GM23338 (cell line): ENCODE measurements around the gene SLCO4A1. TPM values are rescaled to one million over a fixed set of nuclear protein-coding genes. Genes with fewer than 3 reads are reported as not detected.

Experiments used
- ATAC-seq: fragments of 200-7000 bp; cut with Tn5 transposase; 3 replicates; pipeline ENCODE4 v1.9.1; 2020
- DNase-seq: peaks from one replicate; pipeline ENCODE4 v3.0.0-alpha.2; 2015; ENCODE audit warnings: low spot score
- H2AFZ ChIP-seq: fragments of 200-600 bp; sonication (generic); 2 replicates; pipeline ENCODE4 v1.8.0; 2016; ENCODE audit warnings: antibody characterized with exemption, mild to moderate bottlenecking, moderate library complexity
- H3F3A ChIP-seq: fragments of 200-600 bp; sonication (generic); replicated peaks from 2 replicates; pipeline ENCODE4 v1.8.0; 2017; ENCODE audit warnings: antibody characterized with exemption, mixed run types, low read depth
- H3K27ac ChIP-seq: fragments of 200-600 bp; sonication (generic); 2 replicates; pipeline ENCODE4 v1.6.1; 2016; ENCODE audit warnings: low read depth
- H3K27me3 ChIP-seq: fragments of 200-600 bp; sonication (generic); 2 replicates; pipeline ENCODE4 v1.8.0; 2016; ENCODE audit warnings: mild to moderate bottlenecking, mixed run types, moderate library complexity; ENCODE audit not compliant: insufficient read depth
- H3K36me3 ChIP-seq: fragments of 200-600 bp; sonication (generic); 2 replicates; pipeline ENCODE4 v1.8.0; 2016; ENCODE audit warnings: mild to moderate bottlenecking; ENCODE audit not compliant: insufficient read depth
- H3K4me1 ChIP-seq: fragments of 200-600 bp; sonication (generic); 2 replicates; pipeline ENCODE4 v1.8.0; 2016; ENCODE audit warnings: mild to moderate bottlenecking, moderate library complexity; ENCODE audit not compliant: insufficient read depth
- H3K4me2 ChIP-seq: fragments of 200-600 bp; sonication (generic); 2 replicates; pipeline ENCODE4 v1.7.1; 2017; ENCODE audit warnings: mixed run types
- H3K4me3 ChIP-seq: fragments of 200-600 bp; sonication (generic); 2 replicates; pipeline ENCODE4 v1.6.1; 2016; ENCODE audit warnings: mixed run types
- H3K79me2 ChIP-seq: fragments of 200-600 bp; sonication (generic); replicated peaks from 2 replicates; pipeline ENCODE4 v1.8.0; 2017; ENCODE audit warnings: mild to moderate bottlenecking; ENCODE audit not compliant: insufficient read depth
- H3K9me2 ChIP-seq: fragments of 200-600 bp; sonication (generic); 2 replicates; pipeline ENCODE4 v1.8.0; 2017; ENCODE audit not compliant: insufficient read depth
- H4K20me1 ChIP-seq: fragments of 200-600 bp; sonication (generic); replicated peaks from 2 replicates; pipeline ENCODE4 v1.8.0; 2017; ENCODE audit warnings: mild to moderate bottlenecking; ENCODE audit not compliant: insufficient read depth
- H3K27ac Mint-ChIP-seq: 2 replicates; pipeline ENCODE4 v1.8.0; 2020; ENCODE audit warnings: inconsistent platforms, mild to moderate bottlenecking, moderate library complexity, mixed read lengths
- H3K27me3 Mint-ChIP-seq: 3 replicates; pipeline ENCODE4 v1.8.0; 2022; ENCODE audit warnings: low read depth, mild to moderate bottlenecking, moderate library complexity, mixed read lengths, inconsistent platforms; ENCODE audit not compliant: insufficient read depth, poor library complexity
- H3K36me3 Mint-ChIP-seq: 3 replicates; pipeline ENCODE4 v1.8.0; 2021; ENCODE audit warnings: low read depth, mild to moderate bottlenecking, inconsistent platforms, moderate library complexity, mixed read lengths
- H3K4me1 Mint-ChIP-seq: 3 replicates; pipeline ENCODE4 v1.8.0; 2020; ENCODE audit warnings: mild to moderate bottlenecking, inconsistent platforms, mixed read lengths
- H3K4me3 Mint-ChIP-seq: 3 replicates; pipeline ENCODE4 v1.8.0; 2021; ENCODE audit warnings: moderate library complexity, mild to moderate bottlenecking, inconsistent platforms, mixed read lengths
- H3K9me3 Mint-ChIP-seq: 3 replicates; pipeline ENCODE4 v1.8.0; 2020; ENCODE audit warnings: moderate library complexity, mild to moderate bottlenecking, inconsistent platforms, mixed read lengths
- CREB1 ChIP-seq: fragments of 250-450 bp; sonication (Bioruptor Pico); IDR thresholded peaks from 2 replicates; pipeline ENCODE4 v1.5.0; 2020; ENCODE audit warnings: low read depth, mild to moderate bottlenecking, moderate library complexity
- CTCF ChIP-seq, 2 experiments: fragments of 200-600 bp in 1 of 2; sonication (generic) in 1 of 2; conservative IDR thresholded peaks; 2 replicates each; pipeline versions ENCODE4 v1.5.1 to v1.6.1; 2016 to 2017; ENCODE audit warnings: antibody characterized with exemption in 2 of 2, low read depth in 2 of 2, mild to moderate bottlenecking in 2 of 2, moderate library complexity in 1 of 2
- ETS1 ChIP-seq: IDR thresholded peaks from 2 replicates; pipeline ENCODE4 v1.6.1; 2016; ENCODE audit warnings: antibody characterized with exemption
- EZH2 ChIP-seq: fragments of 200-600 bp; sonication (generic); IDR thresholded peaks from one replicate; pipeline ENCODE4 v1.8.0; 2017; ENCODE audit warnings: antibody characterized with exemption, mild to moderate bottlenecking, low read depth; ENCODE audit not compliant: unreplicated experiment
- EZH2phosphoT487 ChIP-seq: fragments of 200-600 bp; sonication (generic); IDR thresholded peaks from one replicate; pipeline ENCODE4 v1.8.1; 2018; ENCODE audit warnings: antibody characterized with exemption; ENCODE audit not compliant: unreplicated experiment
- JUNB ChIP-seq: IDR thresholded peaks from one replicate; pipeline ENCODE4 v1.6.1; 2016; ENCODE audit warnings: antibody characterized with exemption; ENCODE audit not compliant: unreplicated experiment
- NANOG ChIP-seq: IDR thresholded peaks from 2 replicates; pipeline ENCODE4 v1.6.1; 2016; ENCODE audit warnings: antibody characterized with exemption, borderline replicate concordance
- POLR2AphosphoS5 ChIP-seq: IDR thresholded peaks from 2 replicates; pipeline ENCODE4 v1.6.1; 2016; ENCODE audit warnings: antibody characterized with exemption, low read depth
- STAT1 ChIP-seq: IDR thresholded peaks from one replicate; pipeline ENCODE4 v1.6.1; 2016; ENCODE audit warnings: antibody characterized with exemption; ENCODE audit not compliant: unreplicated experiment
- ZNF114 ChIP-seq: fragments of 250-450 bp; sonication (Bioruptor Pico); IDR thresholded peaks from 2 replicates; pipeline ENCODE4 v1.5.0; 2020; ENCODE audit warnings: mild to moderate bottlenecking, moderate library complexity
- ZNF331 ChIP-seq: fragments of 250-450 bp; sonication (Bioruptor Pico); IDR thresholded peaks from 2 replicates; pipeline ENCODE4 v1.5.0; 2020; ENCODE audit warnings: low read depth, mild to moderate bottlenecking, moderate library complexity
- polyA plus RNA-seq: library from polyadenylated mRNA; unstranded; fragments of >200 nt; fragmentation: Nextera tagmentation; extraction: Ambion mirVana; gene quantifications from 2 replicates; pipeline ENCODE4 v1.2.1, GENCODE V29; 2016
- total RNA-seq: library from RNA; depleted of rRNA; stranded (reverse); fragments of >200 nt; shearing (Covaris generic); gene quantifications from 2 replicates; pipeline ENCODE4 v1.2.3, GENCODE V29; 2014
- TF ChIP-seq, protein P1 (sequence below): fragments of 250-450 bp; sonication (Bioruptor Pico); IDR thresholded peaks from 2 replicates; pipeline ENCODE4 v1.5.0; 2020; ENCODE audit warnings: mild to moderate bottlenecking, moderate library complexity
- TF ChIP-seq, protein P2 (sequence below): IDR thresholded peaks from one replicate; pipeline ENCODE4 v1.6.1; 2018; ENCODE audit warnings: antibody characterized with exemption; ENCODE audit not compliant: unreplicated experiment

The SLCO4A1 gene
- total and polyA plus RNA-seq, 2 experiments from 2014 or later = 28.5 to 41.6 TPM

DNA sequence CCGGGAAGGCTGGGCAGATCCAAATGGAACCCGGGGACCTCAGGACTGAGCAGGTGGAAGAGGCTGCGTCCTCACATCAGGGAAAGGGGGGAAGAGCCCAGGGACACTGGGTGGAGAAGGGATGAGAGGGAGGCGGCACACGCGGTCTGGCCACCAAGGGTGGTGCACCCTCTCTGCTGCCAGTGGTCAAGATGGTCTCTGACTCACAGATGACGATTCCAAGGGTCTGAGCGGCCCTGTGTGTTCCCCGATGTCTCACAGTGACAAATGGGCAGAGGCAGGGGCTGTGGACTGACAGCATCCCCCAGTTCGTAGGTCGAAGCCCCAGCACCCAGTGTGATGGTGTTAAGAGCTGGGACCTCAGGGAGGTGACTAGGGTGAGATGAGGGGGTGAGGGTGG, 32.1 kb downstream of the SLCO4A1 start:
- TF ChIP-seq EZH2phosphoT487 = no peak
- no peak for TF ChIP-seq STAT1
- no peak for TF ChIP-seq ZNF114 (CRISPR knock-in tag)
- TF ChIP-seq ZNF331 = no peak
- TF ChIP-seq POLR2AphosphoS5 = no peak
- no peak for TF ChIP-seq NANOG
- no peak for TF ChIP-seq CREB1 (CRISPR knock-in tag)
- TF ChIP-seq, protein P1, sequence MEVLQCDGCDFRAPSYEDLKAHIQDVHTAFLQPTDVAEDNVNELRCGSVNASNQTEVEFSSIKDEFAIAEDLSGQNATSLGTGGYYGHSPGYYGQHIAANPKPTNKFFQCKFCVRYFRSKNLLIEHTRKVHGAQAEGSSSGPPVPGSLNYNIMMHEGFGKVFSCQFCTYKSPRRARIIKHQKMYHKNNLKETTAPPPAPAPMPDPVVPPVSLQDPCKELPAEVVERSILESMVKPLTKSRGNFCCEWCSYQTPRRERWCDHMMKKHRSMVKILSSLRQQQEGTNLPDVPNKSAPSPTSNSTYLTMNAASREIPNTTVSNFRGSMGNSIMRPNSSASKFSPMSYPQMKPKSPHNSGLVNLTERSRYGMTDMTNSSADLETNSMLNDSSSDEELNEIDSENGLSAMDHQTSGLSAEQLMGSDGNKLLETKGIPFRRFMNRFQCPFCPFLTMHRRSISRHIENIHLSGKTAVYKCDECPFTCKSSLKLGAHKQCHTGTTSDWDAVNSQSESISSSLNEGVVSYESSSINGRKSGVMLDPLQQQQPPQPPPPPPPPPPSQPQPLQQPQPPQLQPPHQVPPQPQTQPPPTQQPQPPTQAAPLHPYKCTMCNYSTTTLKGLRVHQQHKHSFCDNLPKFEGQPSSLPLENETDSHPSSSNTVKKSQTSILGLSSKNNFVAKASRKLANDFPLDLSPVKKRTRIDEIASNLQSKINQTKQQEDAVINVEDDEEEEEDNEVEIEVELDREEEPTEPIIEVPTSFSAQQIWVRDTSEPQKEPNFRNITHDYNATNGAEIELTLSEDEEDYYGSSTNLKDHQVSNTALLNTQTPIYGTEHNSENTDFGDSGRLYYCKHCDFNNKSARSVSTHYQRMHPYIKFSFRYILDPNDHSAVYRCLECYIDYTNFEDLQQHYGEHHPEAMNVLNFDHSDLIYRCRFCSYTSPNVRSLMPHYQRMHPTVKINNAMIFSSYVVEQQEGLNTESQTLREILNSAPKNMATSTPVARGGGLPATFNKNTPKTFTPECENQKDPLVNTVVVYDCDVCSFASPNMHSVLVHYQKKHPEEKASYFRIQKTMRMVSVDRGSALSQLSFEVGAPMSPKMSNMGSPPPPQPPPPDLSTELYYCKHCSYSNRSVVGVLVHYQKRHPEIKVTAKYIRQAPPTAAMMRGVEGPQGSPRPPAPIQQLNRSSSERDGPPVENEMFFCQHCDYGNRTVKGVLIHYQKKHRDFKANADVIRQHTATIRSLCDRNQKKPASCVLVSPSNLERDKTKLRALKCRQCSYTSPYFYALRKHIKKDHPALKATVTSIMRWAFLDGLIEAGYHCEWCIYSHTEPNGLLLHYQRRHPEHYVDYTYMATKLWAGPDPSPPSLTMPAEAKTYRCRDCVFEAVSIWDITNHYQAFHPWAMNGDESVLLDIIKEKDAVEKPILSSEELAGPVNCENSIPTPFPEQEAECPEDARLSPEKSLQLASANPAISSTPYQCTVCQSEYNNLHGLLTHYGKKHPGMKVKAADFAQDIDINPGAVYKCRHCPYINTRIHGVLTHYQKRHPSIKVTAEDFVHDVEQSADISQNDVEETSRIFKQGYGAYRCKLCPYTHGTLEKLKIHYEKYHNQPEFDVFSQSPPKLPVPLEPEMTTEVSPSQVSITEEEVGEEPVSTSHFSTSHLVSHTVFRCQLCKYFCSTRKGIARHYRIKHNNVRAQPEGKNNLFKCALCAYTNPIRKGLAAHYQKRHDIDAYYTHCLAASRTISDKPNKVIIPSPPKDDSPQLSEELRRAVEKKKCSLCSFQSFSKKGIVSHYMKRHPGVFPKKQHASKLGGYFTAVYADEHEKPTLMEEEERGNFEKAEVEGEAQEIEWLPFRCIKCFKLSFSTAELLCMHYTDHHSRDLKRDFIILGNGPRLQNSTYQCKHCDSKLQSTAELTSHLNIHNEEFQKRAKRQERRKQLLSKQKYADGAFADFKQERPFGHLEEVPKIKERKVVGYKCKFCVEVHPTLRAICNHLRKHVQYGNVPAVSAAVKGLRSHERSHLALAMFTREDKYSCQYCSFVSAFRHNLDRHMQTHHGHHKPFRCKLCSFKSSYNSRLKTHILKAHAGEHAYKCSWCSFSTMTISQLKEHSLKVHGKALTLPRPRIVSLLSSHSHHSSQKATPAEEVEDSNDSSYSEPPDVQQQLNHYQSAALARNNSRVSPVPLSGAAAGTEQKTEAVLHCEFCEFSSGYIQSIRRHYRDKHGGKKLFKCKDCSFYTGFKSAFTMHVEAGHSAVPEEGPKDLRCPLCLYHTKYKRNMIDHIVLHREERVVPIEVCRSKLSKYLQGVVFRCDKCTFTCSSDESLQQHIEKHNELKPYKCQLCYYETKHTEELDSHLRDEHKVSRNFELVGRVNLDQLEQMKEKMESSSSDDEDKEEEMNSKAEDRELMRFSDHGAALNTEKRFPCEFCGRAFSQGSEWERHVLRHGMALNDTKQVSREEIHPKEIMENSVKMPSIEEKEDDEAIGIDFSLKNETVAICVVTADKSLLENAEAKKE (CRISPR knock-in tag) = no peak
- no peak for TF ChIP-seq ETS1
- TF ChIP-seq EZH2 = no peak
- TF ChIP-seq CTCF (conservative IDR thresholded peaks at IDR 0.05; ENCODE audit: low read depth in 2 of 2) = no peak
- no peak for TF ChIP-seq JUNB
- TF ChIP-seq, protein P2, sequence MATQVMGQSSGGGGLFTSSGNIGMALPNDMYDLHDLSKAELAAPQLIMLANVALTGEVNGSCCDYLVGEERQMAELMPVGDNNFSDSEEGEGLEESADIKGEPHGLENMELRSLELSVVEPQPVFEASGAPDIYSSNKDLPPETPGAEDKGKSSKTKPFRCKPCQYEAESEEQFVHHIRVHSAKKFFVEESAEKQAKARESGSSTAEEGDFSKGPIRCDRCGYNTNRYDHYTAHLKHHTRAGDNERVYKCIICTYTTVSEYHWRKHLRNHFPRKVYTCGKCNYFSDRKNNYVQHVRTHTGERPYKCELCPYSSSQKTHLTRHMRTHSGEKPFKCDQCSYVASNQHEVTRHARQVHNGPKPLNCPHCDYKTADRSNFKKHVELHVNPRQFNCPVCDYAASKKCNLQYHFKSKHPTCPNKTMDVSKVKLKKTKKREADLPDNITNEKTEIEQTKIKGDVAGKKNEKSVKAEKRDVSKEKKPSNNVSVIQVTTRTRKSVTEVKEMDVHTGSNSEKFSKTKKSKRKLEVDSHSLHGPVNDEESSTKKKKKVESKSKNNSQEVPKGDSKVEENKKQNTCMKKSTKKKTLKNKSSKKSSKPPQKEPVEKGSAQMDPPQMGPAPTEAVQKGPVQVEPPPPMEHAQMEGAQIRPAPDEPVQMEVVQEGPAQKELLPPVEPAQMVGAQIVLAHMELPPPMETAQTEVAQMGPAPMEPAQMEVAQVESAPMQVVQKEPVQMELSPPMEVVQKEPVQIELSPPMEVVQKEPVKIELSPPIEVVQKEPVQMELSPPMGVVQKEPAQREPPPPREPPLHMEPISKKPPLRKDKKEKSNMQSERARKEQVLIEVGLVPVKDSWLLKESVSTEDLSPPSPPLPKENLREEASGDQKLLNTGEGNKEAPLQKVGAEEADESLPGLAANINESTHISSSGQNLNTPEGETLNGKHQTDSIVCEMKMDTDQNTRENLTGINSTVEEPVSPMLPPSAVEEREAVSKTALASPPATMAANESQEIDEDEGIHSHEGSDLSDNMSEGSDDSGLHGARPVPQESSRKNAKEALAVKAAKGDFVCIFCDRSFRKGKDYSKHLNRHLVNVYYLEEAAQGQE = no peak
- no peaks in the 10 kb centered on the region for H3K36me3 ChIP-seq
- H2AFZ ChIP-seq = no peak overlapping the region
- H3K27me3 Mint-ChIP-seq = peaks cover 5% of the 10 kb centered on the region
- peaks cover 5% of the 10 kb centered on the region; the same call in 1 of the 3 replicates for H3K4me1 Mint-ChIP-seq
- no peak overlapping the region for H3K4me3 ChIP-seq
- no peak overlapping the region for H3K4me3 Mint-ChIP-seq
- H3K9me2 ChIP-seq = no peaks in the 10 kb centered on the region
- H3K4me2 ChIP-seq = no peak overlapping the region
- H3K4me1 ChIP-seq = no peaks in the 10 kb centered on the region
- no peaks in the 10 kb centered on the region for H3F3A ChIP-seq
- peaks cover 7% of the 10 kb centered on the region; the same call in 2 of the 3 replicates for H3K36me3 Mint-ChIP-seq
- no peak for ATAC-seq
- H3K79me2 ChIP-seq = no peaks in the 10 kb centered on the region
- no peaks in the 10 kb centered on the region for H4K20me1 ChIP-seq
- no peaks in the 10 kb centered on the region for H3K9me3 Mint-ChIP-seq
- no peak overlapping the region for H3K27ac ChIP-seq
- H3K27ac Mint-ChIP-seq = no peak overlapping the region
- no peak for DNase-seq
- no peaks in the 10 kb centered on the region for H3K27me3 ChIP-seq
